ENCODE results near the gene DOK7. TPM values are rescaled to one million over a fixed set of nuclear protein-coding genes. Genes with fewer than 3 reads are reported as not detected.

The DOK7 gene
- total RNA-seq, 2 experiments from 2014 or later, result not detected

GRCh38 chr4:3478446-3479357 lies 15.6 kb downstream of the DOK7 start:
- H3K4me1 ChIP-seq (ENCODE audit: insufficient read depth, low read length), result peaks cover 7% of the 10 kb centered on the region
- peaks cover 0 to 10% of the 10 kb centered on the region in 2 experiments for H3K9me3 ChIP-seq (ENCODE audit: control insufficient read depth in 1 of 2, insufficient read depth in 1 of 2, low read length in 2 of 2)
- Mint-ChIP-seq H3K9me3 (no peaks in the 10 kb centered on the region), H3K27ac (no peak overlapping the region), H3K27me3 (peaks cover 24% of the 10 kb centered on the region), H3K4me3 (no peak overlapping the region), H3K4me1 (ENCODE audit: low read depth) (no peaks in the 10 kb centered on the region), H3K36me3 (ENCODE audit: low read depth) (no peaks in the 10 kb centered on the region)
- DNase-seq (no peak), ATAC-seq (ENCODE audit: poor library complexity) (no peak)
- ChIA-PET POLR2A (no interaction called here), CTCF (no interaction called here)
- H3K36me3 ChIP-seq (ENCODE audit: insufficient read depth, low read length), result no peaks in the 10 kb centered on the region
- TF ChIP-seq, protein P1, sequence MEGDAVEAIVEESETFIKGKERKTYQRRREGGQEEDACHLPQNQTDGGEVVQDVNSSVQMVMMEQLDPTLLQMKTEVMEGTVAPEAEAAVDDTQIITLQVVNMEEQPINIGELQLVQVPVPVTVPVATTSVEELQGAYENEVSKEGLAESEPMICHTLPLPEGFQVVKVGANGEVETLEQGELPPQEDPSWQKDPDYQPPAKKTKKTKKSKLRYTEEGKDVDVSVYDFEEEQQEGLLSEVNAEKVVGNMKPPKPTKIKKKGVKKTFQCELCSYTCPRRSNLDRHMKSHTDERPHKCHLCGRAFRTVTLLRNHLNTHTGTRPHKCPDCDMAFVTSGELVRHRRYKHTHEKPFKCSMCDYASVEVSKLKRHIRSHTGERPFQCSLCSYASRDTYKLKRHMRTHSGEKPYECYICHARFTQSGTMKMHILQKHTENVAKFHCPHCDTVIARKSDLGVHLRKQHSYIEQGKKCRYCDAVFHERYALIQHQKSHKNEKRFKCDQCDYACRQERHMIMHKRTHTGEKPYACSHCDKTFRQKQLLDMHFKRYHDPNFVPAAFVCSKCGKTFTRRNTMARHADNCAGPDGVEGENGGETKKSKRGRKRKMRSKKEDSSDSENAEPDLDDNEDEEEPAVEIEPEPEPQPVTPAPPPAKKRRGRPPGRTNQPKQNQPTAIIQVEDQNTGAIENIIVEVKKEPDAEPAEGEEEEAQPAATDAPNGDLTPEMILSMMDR (IDR thresholded peaks at IDR 0.05), result no peak
- no peak overlapping the region for H3K27ac ChIP-seq (ENCODE audit: low read depth in 1 of 2, low read length in 2 of 2)
- intact Hi-C loops (cut with DNase I, micrococcal nuclease), result no loop called here
- H3K27me3 ChIP-seq (ENCODE audit: control insufficient read depth in 1 of 2, insufficient read depth in 2 of 2, low read length in 2 of 2), result peaks cover 9 to 15% of the 10 kb centered on the region in 2 experiments
- H3K4me3 ChIP-seq (ENCODE audit: low read length), result no peak overlapping the region

GRCh38 chr4:3479358-3480101 lies 16.4 kb downstream of the DOK7 start:
- H3K27ac Mint-ChIP-seq, result no peak overlapping the region
- ChIA-PET POLR2A (no interaction called here), CTCF (no interaction called here)
- H3K27me3 ChIP-seq (ENCODE audit: control insufficient read depth in 1 of 2, insufficient read depth in 2 of 2, low read length in 2 of 2), result peaks cover 15 to 22% of the 10 kb centered on the region in 2 experiments
- no peak for ATAC-seq (ENCODE audit: poor library complexity)
- no peak overlapping the region for H3K4me3 ChIP-seq (ENCODE audit: low read length)
- no peak overlapping the region for H3K27ac ChIP-seq (ENCODE audit: low read depth in 1 of 2, low read length in 2 of 2)
- no peak for DNase-seq
- peaks cover 11% of the 10 kb centered on the region for H3K4me1 ChIP-seq (ENCODE audit: insufficient read depth, low read length)
- TF ChIP-seq, protein P1 (IDR thresholded peaks at IDR 0.05), result no peak
- intact Hi-C loops (cut with DNase I, micrococcal nuclease), result loop anchor here (1.0 to 2.0 kb wide), 4 partner anchors 133 to 373 kb away; no protein-coding TSS in a partner anchor
- H3K4me1 Mint-ChIP-seq (ENCODE audit: low read depth), result no peaks in the 10 kb centered on the region
- H3K9me3 Mint-ChIP-seq, result no peaks in the 10 kb centered on the region
- H3K36me3 Mint-ChIP-seq (ENCODE audit: low read depth), result no peaks in the 10 kb centered on the region
- H3K9me3 ChIP-seq (ENCODE audit: control insufficient read depth in 1 of 2, insufficient read depth in 1 of 2, low read length in 2 of 2), result peaks cover 0 to 17% of the 10 kb centered on the region in 2 experiments
- no peaks in the 10 kb centered on the region for H3K36me3 ChIP-seq (ENCODE audit: insufficient read depth, low read length)
- H3K27me3 Mint-ChIP-seq, result peaks cover 27% of the 10 kb centered on the region
- no peak overlapping the region for H3K4me3 Mint-ChIP-seq

DNA sequence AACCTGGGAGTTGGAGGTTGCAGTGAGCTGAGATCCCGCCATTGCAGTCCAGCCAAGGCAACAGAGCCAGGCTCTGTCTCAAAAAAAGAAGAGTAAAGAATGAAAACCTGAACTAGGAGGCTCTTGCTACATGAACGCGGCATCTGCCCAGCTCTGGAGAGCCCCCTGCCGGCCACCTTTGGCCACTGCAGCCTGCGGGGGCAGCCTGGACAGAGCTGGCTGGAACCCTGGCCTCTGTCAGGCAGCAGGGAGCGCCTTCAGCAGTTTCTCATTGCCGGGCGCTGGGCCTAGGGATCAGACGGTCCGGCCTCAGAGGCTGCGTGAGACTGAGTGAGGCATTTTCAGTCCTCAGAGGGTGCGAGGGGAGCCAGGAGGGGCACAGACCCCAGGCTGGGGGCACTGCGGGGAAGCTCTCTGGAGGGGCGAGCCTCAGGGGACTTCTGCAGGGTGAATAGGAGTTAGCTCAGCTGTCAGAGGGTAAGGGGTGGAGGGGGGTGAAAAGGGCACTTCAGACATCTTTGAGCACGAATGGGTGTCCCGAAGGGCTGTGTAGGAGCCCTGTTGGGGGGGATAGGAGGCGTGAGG lies 17.5 kb downstream of the DOK7 start:
- no peak overlapping the region for H3K4me3 Mint-ChIP-seq
- Histone ChIP-seq H3K4me1 (ENCODE audit: insufficient read depth, low read length) (peaks cover 22% of the 10 kb centered on the region), H3K27ac (ENCODE audit: low read depth in 1 of 2, low read length in 2 of 2) (no peak overlapping the region), H3K4me3 (ENCODE audit: low read length) (no peak overlapping the region), H3K9me3 (ENCODE audit: control insufficient read depth in 1 of 2, insufficient read depth in 1 of 2, low read length in 2 of 2) (peaks cover 0 to 17% of the 10 kb centered on the region in 2 experiments), H3K27me3 (ENCODE audit: control insufficient read depth in 1 of 2, insufficient read depth in 2 of 2, low read length in 2 of 2) (peaks cover 24 to 27% of the 10 kb centered on the region in 2 experiments), H3K36me3 (ENCODE audit: insufficient read depth, low read length) (no peaks in the 10 kb centered on the region)
- no peaks in the 10 kb centered on the region for H3K36me3 Mint-ChIP-seq (ENCODE audit: low read depth)
- no peaks in the 10 kb centered on the region for H3K4me1 Mint-ChIP-seq (ENCODE audit: low read depth)
- no peak overlapping the region for H3K27ac Mint-ChIP-seq
- peak; percentile 88 for ATAC-seq (ENCODE audit: poor library complexity)
- POLR2A ChIA-PET, result no interaction called here
- peak; percentile 47 to 80 (median 66) for DNase-seq
- H3K9me3 Mint-ChIP-seq, result no peaks in the 10 kb centered on the region
- TF ChIP-seq, protein P1 (IDR thresholded peaks at IDR 0.05), result peak; percentile 94
- H3K27me3 Mint-ChIP-seq, result peaks cover 27% of the 10 kb centered on the region
- CTCF ChIA-PET, result interaction anchor here (0.8 to 1.1 kb wide), 2 partner anchors 9 to 375 kb away, joined by 3 read pairs; no protein-coding TSS in a partner anchor
- intact Hi-C loops (cut with DNase I, micrococcal nuclease), result loop anchor here (1.0 to 2.0 kb wide), 4 partner anchors 134 to 374 kb away; no protein-coding TSS in a partner anchor

Measured in CD4-positive, alpha-beta T cell (primary cell).